Vagina (tissue), 2 donors: ENCODE data around the gene GFI1.

Experiments used
- CTCF ChIP-seq, 3 experiments: fragments of 450-650 bp in 2 of 3; fragments of 200-600 bp in 1 of 3; sonication (generic) in 1 of 3; IDR thresholded peaks; one replicate each; pipeline ENCODE4 v1.5.1; 2017 to 2019; ENCODE audit warnings: antibody characterized with exemption in 3 of 3, mild to moderate bottlenecking in 2 of 3, moderate library complexity in 2 of 3
- POLR2A ChIP-seq, 2 donors: fragments of 450-650 bp; IDR thresholded peaks; one replicate each; pipeline ENCODE4 v1.6.1; 2017; ENCODE audit warnings: antibody characterized with exemption in 2 of 2, mild to moderate bottlenecking in 2 of 2, moderate library complexity in 2 of 2
- POLR2AphosphoS5 ChIP-seq, 2 donors: sonication (generic); formaldehyde crosslinking; IDR thresholded peaks; one replicate each; pipeline ENCODE4 v1.9.0; 2017; ENCODE audit warnings: antibody characterized with exemption in 2 of 2, mild to moderate bottlenecking in 2 of 2, low read depth in 1 of 2; ENCODE audit not compliant: insufficient read depth in 1 of 2

GRCh38 chr1:92516574-92516973 lies 29.8 kb upstream of the GFI1 start:
- TF ChIP-seq CTCF (IDR thresholded peaks at IDR 0.05), result no peak
- no peak for TF ChIP-seq POLR2A (IDR thresholded peaks at IDR 0.05)
- no peak for TF ChIP-seq POLR2AphosphoS5 (IDR thresholded peaks at IDR 0.05; ENCODE audit: insufficient read depth in 1 of 2, low read depth in 1 of 2)
